NCI-H748 treated with DMSO at 0.1 percent for 48 hours (cell line): Measurements from ENCODE around the gene TOMM6.

ENCODE experiments used
- DNase-seq: peaks from one replicate; lab custom pipeline; 2025; lab: John Stamatoyannopoulos, UW

Gene TOMM6

GRCh38 chr6:41823178-41823577, 35.7 kb downstream of the TOMM6 start:
- DNase-seq = no peak

DNA sequence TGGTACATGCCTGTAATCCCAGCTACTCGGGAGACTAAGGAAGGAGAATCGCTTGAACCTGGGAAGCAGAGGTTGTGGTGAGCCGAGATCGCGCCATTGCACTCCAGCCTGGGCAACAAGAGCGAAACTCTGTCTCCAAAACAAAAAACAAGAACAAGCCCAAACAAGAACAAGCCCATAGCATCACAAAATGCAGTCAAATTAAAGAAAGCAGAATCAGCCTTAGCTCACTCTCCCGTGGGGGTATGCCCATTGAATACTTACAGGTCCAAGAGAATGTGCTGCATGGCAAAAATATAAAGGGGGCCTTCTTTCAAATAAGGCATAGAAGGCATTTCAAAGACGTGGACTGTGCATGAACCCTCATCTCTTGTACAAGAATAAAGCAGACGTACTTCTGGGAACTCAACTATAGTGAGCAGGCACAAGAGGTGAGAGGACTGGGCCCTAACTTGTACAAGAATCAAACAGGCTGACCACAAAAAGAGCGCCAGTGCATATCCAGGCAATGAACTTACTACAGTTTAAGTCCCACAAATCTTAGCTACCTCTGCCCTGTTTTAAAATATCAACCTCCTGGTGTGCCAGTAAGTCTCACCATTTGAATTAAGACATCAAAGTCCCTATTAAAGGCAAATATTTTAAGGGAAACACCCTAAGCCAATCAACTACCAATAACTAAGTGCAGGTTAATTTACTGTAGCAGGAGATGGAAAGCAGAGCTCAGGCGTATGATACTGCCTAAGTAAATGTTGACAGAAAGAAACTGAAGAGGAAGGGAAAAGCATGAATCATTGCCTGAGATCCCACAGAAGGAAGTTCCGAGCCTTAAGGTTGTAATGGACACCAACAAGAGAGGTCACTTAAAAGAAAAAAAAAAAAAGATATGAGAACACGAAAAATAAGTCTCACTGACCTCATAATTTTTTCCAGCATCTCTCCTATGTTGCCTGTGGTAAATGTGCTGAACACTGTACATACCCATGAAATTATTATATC, 37.4 kb downstream of the TOMM6 start:
- DNase-seq = no peak

DNA sequence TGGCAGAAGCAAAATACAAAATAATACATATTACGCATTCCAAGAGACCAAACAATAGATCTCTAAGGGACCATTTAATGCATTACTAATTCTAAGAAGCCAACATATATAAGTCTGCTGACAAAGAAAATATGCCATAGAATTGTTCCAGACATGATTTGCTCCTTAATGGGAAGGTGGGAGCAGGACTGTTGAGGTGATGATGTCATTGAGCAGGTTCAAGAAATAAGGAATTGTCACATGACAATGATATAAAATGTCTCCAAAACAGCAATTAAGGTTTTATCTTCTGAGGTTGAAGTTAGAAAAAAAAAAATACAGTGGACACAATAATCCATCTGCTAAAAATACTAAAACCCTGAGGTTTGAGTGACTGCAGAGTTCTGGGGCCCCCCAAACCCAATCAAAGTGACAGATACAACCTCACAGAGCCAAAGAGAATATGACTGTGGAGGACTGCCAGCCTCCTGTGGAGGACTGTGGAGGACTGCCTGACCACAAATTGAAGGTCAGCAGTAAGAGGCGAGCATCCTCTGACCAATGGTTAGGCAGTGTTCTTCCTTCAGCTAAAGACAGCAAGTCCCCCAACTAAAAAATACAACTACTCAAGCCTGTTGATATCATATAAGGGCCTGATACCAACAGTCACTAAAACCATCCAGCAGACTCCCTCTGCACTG, 39.0 kb downstream of the TOMM6 start:
- DNase-seq = no peak

- DNase-seq = no peak
These were observed 44.8 kb downstream of the TOMM6 start for GRCh38 chr6:41832263-41832662.

DNA sequence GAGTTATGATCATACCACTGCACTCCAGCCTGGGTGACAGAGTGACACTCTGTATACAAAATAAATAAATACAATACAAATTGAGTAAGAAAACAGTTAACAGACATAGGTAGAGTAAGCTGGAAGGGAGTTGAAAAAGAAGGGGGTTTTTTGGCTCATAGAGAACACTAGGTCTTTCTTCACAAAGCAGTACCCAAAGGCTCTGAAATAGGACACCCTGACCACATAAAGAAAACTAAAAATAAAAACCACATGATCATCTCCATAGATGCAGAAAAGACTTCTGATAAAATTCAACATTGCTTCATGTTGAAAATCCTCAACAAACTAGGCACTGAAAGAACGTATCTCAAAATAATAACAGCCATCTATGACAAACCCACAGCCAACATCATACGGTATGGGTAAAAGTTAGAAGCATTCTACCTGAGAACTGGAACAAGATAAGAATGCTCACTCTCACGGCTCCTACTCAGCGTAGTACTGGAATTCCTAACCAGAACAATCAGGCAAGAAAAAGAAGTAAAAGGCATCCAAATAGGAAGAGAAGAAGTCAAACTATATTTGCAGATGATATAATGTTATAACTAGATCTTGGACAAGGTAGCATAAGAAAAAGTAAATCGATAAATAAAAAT, 48.6 kb downstream of the TOMM6 start:
- no peak for DNase-seq

GRCh38 chr6:41836660-41837052, 49.2 kb downstream of the TOMM6 start:
- no peak for DNase-seq
